ENCODE data around the gene TNS3. TPM values are rescaled to one million over a fixed set of nuclear protein-coding genes. Genes with fewer than 3 reads are reported as not detected.

Gene TNS3
- total RNA-seq, 1 experiment from 2014 or later = 9.5 TPM

DNA sequence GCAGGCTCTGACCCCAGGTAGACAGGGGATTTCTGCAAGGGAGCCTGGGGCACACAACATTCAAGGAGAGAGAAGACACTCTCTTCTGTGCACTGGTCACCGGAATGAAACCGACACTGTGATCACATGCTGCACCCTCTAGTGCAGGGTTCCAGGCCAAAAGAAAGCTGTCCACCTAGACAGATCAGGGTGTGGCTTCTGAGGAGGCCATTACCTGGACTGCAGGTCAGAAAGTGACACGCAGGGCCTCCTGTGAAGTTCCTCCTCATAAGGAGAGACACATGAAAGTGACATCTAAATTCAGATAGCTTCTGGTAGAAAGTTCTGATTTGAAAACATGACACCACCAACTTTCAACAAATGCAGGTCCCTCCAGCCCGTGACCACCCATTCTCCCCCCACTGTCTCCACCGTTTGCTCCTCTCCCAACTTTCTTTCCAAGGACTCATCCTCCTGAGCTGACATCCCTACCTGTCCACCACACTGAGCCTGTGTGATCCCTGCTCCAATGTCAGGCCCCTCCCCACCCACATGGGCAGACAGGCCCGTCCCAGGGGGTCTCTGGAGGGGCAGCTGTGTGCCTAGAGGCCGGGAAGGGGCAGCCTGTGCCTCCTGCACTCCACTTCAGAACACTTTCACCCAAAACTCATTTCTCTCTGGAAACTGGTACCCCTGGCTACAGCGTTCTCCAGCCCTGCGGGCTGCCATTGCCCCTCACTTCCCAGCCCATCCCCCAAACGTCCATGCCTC lies 198.0 kb downstream of the TNS3 start:
- Histone ChIP-seq H3T11ph (ENCODE audit: low read length) (no peak overlapping the region), H3K27me3 (ENCODE audit: insufficient read depth, low read length) (no peaks in the 10 kb centered on the region), H2AK5ac (ENCODE audit: insufficient read length, low read length) (no peak overlapping the region), H2AFZ (ENCODE audit: low read length) (no peak overlapping the region), H3K18ac (ENCODE audit: insufficient read length, low read depth, low read length) (no peak overlapping the region), H3K9ac (ENCODE audit: extremely low read depth, insufficient read length, low read length) (no peak overlapping the region), H3K14ac (ENCODE audit: insufficient read depth, low read length) (no peak overlapping the region), H2BK5ac (ENCODE audit: insufficient read length, low read length) (no peak overlapping the region), H3K27ac (ENCODE audit: insufficient read length, low read depth, low read length) (no peak overlapping the region), H4K91ac (ENCODE audit: insufficient read length, low read depth, low read length) (no peak overlapping the region), H3K23ac (ENCODE audit: insufficient read length, low read depth, low read length) (no peak overlapping the region), H4K20me1 (ENCODE audit: control insufficient read depth, insufficient read depth, insufficient read length) (no peaks in the 10 kb centered on the region), H3K23me2 (ENCODE audit: insufficient read length, low read depth, low read length, poor library complexity, severe bottlenecking) (no peaks in the 10 kb centered on the region), H4K8ac (replicated peaks; ENCODE audit: insufficient read length, low read depth, low read length) (no peak overlapping the region), H3K9me3 (ENCODE audit: control insufficient read depth, low read depth, low read length) (no peaks in the 10 kb centered on the region), H3K4ac (ENCODE audit: low read depth, low read length) (no peak overlapping the region), H4K5ac (ENCODE audit: insufficient read length, low read depth, low read length) (no peak overlapping the region), H2BK120ac (ENCODE audit: low read depth, low read length, poor library complexity, severe bottlenecking) (no peak overlapping the region), H3K4me2 (ENCODE audit: insufficient read depth, insufficient read length, low read length) (no peak overlapping the region), H3K79me2 (ENCODE audit: insufficient read depth, low read length) (no peaks in the 10 kb centered on the region), H3K56ac (ENCODE audit: insufficient read length, low read depth, low read length) (no peak overlapping the region), H2BK12ac (ENCODE audit: insufficient read length, low read depth, low read length) (no peak overlapping the region), H2BK15ac (ENCODE audit: low read depth, low read length) (no peak overlapping the region), H3K4me1 (ENCODE audit: insufficient read depth, low read length) (peaks cover 5% of the 10 kb centered on the region; the same call in 1 of the 2 replicates), H2BK20ac (ENCODE audit: low read depth, low read length, poor library complexity, severe bottlenecking) (no peak overlapping the region), H3K79me1 (ENCODE audit: insufficient read depth, low read depth, low read length, poor library complexity, severe bottlenecking) (no peaks in the 10 kb centered on the region)
- H3K36me3 Mint-ChIP-seq (ENCODE audit: insufficient read depth in 1 of 3, low read depth in 3 of 3) = no peaks in the 10 kb centered on the region; a peak in 1 of 7 replicates
- TF ChIP-seq CTCF (conservative IDR thresholded peaks at IDR 0.05) = no peak
- no peaks in the 10 kb centered on the region for H3K9me3 Mint-ChIP-seq
- peaks cover 17 to 31% of the 10 kb centered on the region in 2 experiments for H3K4me1 Mint-ChIP-seq
- no peak overlapping the region for H3K4me3 Mint-ChIP-seq
- DNase-seq = no peak
- H3K27ac Mint-ChIP-seq = no peak overlapping the region
- 0 out of 2 replicates have a peak, but pooled peaks cover 3% of the 10 kb centered on the region for H3K27me3 Mint-ChIP-seq (ENCODE audit: low read depth)
- WGBS (ENCODE audit: extremely low coverage, insufficient read length, low lambda C conversion rate) = no CpG with 5 or more reads among the region's 10 CpGs
